GM12892 (cell line): ENCODE measurements around the gene CRYGB.

Source experiments
- POLR2A ChIP-seq: IDR thresholded peaks from 2 replicates; pipeline ENCODE4 v1.6.1; 2011; ENCODE audit warnings: low read depth, low read length, control low read depth
- POLR2AphosphoS5 ChIP-seq: IDR thresholded peaks from 2 replicates; pipeline ENCODE4 v1.6.1; 2011; ENCODE audit warnings: low read depth, low read length, control low read depth

- TF ChIP-seq POLR2A (no peak), POLR2AphosphoS5 (no peak)
These were observed 49.9 kb downstream of the CRYGB start for GRCh38 chr2:208096080-208096479.
